T-cell (primary cell): ENCODE data around the gene ZNF587. TPM values are rescaled to one million over a fixed set of nuclear protein-coding genes. Genes with fewer than 3 reads are reported as not detected.

Experiments
- ATAC-seq, 4 experiments: fragments of 200-7000 bp in 3 of 4; fragments of 150-1000 bp in 1 of 4; cut with Tn5 transposase; replicated peaks in 1 of 4; 1 replicate in 3 of 4; 2 replicates in 1 of 4; pipeline ENCODE4 v1.10.0; 2021; ENCODE audit warnings: moderate library complexity in 3 of 4, mild to moderate bottlenecking in 2 of 4, moderate number of reproducible peaks in 1 of 4
- CTCF ChIA-PET, 2 donors: fragments of 300-600 bp; sonication (Branson Sonifier 250); formaldehyde crosslinking; loops; one replicate each; lab custom pipeline; 2022; ENCODE audit warnings: antibody characterized with exemption in 2 of 2; lab: Charles Lee
- POLR2A ChIA-PET, 2 donors: fragments of 300-600 bp; sonication (Branson Sonifier 250); formaldehyde crosslinking; loops; one replicate each; lab custom pipeline; 2022; ENCODE audit warnings: antibody characterized with exemption in 2 of 2; lab: Charles Lee
- DNase-seq, 35 experiments: peaks; one replicate each; pipeline versions ENCODE4 v3.0.0 to v3.0.0-alpha.2; 2013 to 2023
- H3K27ac ChIP-seq: one replicate; pipeline ENCODE4 v1.5.1; 2013; ENCODE audit warnings: low read length
- H3K27me3 ChIP-seq, 2 experiments: replicated peaks in 1 of 2; 1 replicate in 1 of 2; 2 replicates in 1 of 2; pipeline versions ENCODE4 v1.6.1 to v1.7.0; 2013; ENCODE audit warnings: low read length in 1 of 2, mixed read lengths in 1 of 2; ENCODE audit not compliant: control insufficient read depth in 2 of 2, insufficient read depth in 2 of 2; ENCODE audit errors: extremely low read depth in 1 of 2
- H3K36me3 ChIP-seq, 2 donors: 1 replicate in 1 of 2; 2 replicates in 1 of 2; pipeline versions ENCODE4 v1.6.1 to v1.7.0; 2013; ENCODE audit warnings: low read length in 1 of 2; ENCODE audit not compliant: control insufficient read depth in 2 of 2, insufficient read depth in 1 of 2; ENCODE audit errors: extremely low read depth in 1 of 2
- H3K4me1 ChIP-seq, 2 experiments: 1 replicate in 1 of 2; 2 replicates in 1 of 2; pipeline versions ENCODE4 v1.6.1 to v1.7.0; 2013; ENCODE audit warnings: low read length in 2 of 2, mixed read lengths in 1 of 2; ENCODE audit not compliant: insufficient read depth in 2 of 2, control insufficient read depth in 1 of 2; ENCODE audit errors: extremely low read depth in 1 of 2
- H3K4me3 ChIP-seq, 2 donors: 1 replicate in 1 of 2; 2 replicates in 1 of 2; pipeline versions ENCODE4 v1.5.1 to v1.7.0; 2013; ENCODE audit warnings: mild to moderate bottlenecking in 2 of 2, low read length in 1 of 2, moderate library complexity in 1 of 2; ENCODE audit not compliant: control insufficient read depth in 1 of 2; ENCODE audit errors: extremely low read depth in 1 of 2
- H3K9me3 ChIP-seq: 2 replicates; pipeline ENCODE4 v1.7.0; 2013
- H3K27ac Mint-ChIP-seq, 2 donors: one replicate each; pipeline ENCODE4 v1.8.0; 2020 to 2021; ENCODE audit warnings: mild to moderate bottlenecking in 2 of 2, mixed read lengths in 2 of 2
- H3K27me3 Mint-ChIP-seq, 2 donors: one replicate each; pipeline ENCODE4 v1.8.0; 2021 to 2022; ENCODE audit warnings: mixed read lengths in 2 of 2
- H3K36me3 Mint-ChIP-seq: one replicate; pipeline ENCODE4 v1.8.0; 2021; ENCODE audit warnings: mixed read lengths
- H3K4me1 Mint-ChIP-seq, 3 donors: one replicate each; pipeline ENCODE4 v1.8.0; 2020 to 2022; ENCODE audit warnings: mixed read lengths in 3 of 3, mild to moderate bottlenecking in 1 of 3
- H3K4me3 Mint-ChIP-seq, 3 donors: one replicate each; pipeline ENCODE4 v1.8.0; 2020 to 2022; ENCODE audit warnings: mild to moderate bottlenecking in 3 of 3, mixed read lengths in 3 of 3, moderate library complexity in 3 of 3
- H3K9me3 Mint-ChIP-seq, 3 donors: one replicate each; pipeline ENCODE4 v1.8.0; 2020 to 2022; ENCODE audit warnings: mixed read lengths in 3 of 3
- WGBS: methylation state at CpG from one replicate; pipeline ENCODE4 v1.1.5; 2013; ENCODE audit warnings: missing lambda C conversion rate; ENCODE audit not compliant: insufficient coverage; 5-methylcytosine and 5-hydroxymethylcytosine counted together
- total RNA-seq, 35 experiments: library from RNA in 6 of 35; stranded (reverse) in 6 of 35; fragments of 120-200 nt in 1 of 35; gene quantifications; one replicate each; pipeline versions ENCODE4 v1.2.1 to v1.2.4 and lab custom pipeline; 2013 to 2026

ZNF587 gene
- total RNA-seq, 5 donors from 2014 or later (not counting 1 experiment from before 2014, with no cell fraction given) = 56.6 to 60.5 (median 56.8) TPM

- Histone ChIP-seq H3K9me3 (no peaks in the 10 kb centered on the region), H3K27ac (no peak overlapping the region), H3K4me3 (no peak overlapping the region), H3K36me3 (peaks cover 5 to 22% of the 10 kb centered on the region in 2 donors), H3K27me3 (no peaks in the 10 kb centered on the region), H3K4me1 (no peaks in the 10 kb centered on the region)
- peaks cover 9 to 39% (median 35%) of the 10 kb centered on the region in 3 donors for H3K9me3 Mint-ChIP-seq
- peaks cover 64% of the 10 kb centered on the region for H3K36me3 Mint-ChIP-seq
- CTCF ChIA-PET = interaction anchor here in 1 of 2 donors (0.5 kb wide), 1 partner anchor 502 kb away, joined by 6 read pairs; no protein-coding TSS in a partner anchor
- no peaks in the 10 kb centered on the region for H3K27me3 Mint-ChIP-seq
- ATAC-seq (no peak), DNase-seq (no peak)
- POLR2A ChIA-PET = no interaction called here
- WGBS = 100% methylated on average over 3 of the region's 3 CpGs
- H3K4me3 Mint-ChIP-seq = no peak overlapping the region
- H3K4me1 Mint-ChIP-seq = peaks cover 6 to 11% (median 9%) of the 10 kb centered on the region in 3 donors
- H3K27ac Mint-ChIP-seq = no peak overlapping the region
Observed at GRCh38 chr19:57907394-57907793, 57.7 kb downstream of the ZNF587 start.

- H3K4me1 ChIP-seq = peaks cover 10 to 17% of the 10 kb centered on the region in 2 experiments
- no peak overlapping the region for H3K4me3 ChIP-seq
- POLR2A ChIA-PET = no interaction called here
- Mint-ChIP-seq H3K4me3 (peak overlapping the region; percentile 95 to 98 (median 95)), H3K27ac (no peak overlapping the region), H3K27me3 (no peaks in the 10 kb centered on the region), H3K36me3 (peaks cover 56% of the 10 kb centered on the region), H3K9me3 (peaks cover 21 to 35% (median 26%) of the 10 kb centered on the region in 3 donors), H3K4me1 (peaks cover 33 to 42% (median 41%) of the 10 kb centered on the region in 3 donors)
- CTCF ChIA-PET = interaction anchor here in 1 of 2 donors (0.7 kb wide), 1 partner anchor 90 kb away, joined by 5 read pairs; no protein-coding TSS in a partner anchor
- H3K36me3 ChIP-seq = peaks cover 5 to 23% of the 10 kb centered on the region in 2 donors
- no peaks in the 10 kb centered on the region for H3K27me3 ChIP-seq
- H3K27ac ChIP-seq = no peak overlapping the region
- WGBS = 100% methylated on average over 2 of the region's 3 CpGs
- H3K9me3 ChIP-seq = no peaks in the 10 kb centered on the region
- ATAC-seq (no peak), DNase-seq (no peak)
Observed at GRCh38 chr19:57914531-57914930, 64.9 kb downstream of the ZNF587 start.

Other genes starting within 250 kb of the ZNF587 start
- gene ZNF530, start 250.0 kb upstream of the ZNF587 start, total RNA-seq = 1 to 10 TPM; 3.0 to 9.7 (median 9.2) TPM
- 10 to 100 TPM; 16.4 to 31.0 (median 22.3) TPM for gene ZNF134, start 235.6 kb upstream of the ZNF587 start, total RNA-seq
- 10 to 100 TPM; 30.7 to 40.5 (median 34.7) TPM for gene ZNF211, start 216.7 kb upstream of the ZNF587 start, total RNA-seq
- not detected for gene ZSCAN4, start 180.9 kb upstream of the ZNF587 start, total RNA-seq
- 10 to 100 TPM; 10.4 to 18.6 (median 17.2) TPM for gene ZNF551, start 167.9 kb upstream of the ZNF587 start, total RNA-seq
- gene ZNF154, start 140.7 kb upstream of the ZNF587 start, total RNA-seq = 10 to 100 TPM in 2 of 5 donors, 1 to 10 TPM in 3; 6.3 to 16.2 (median 7.7) TPM
- gene ZNF671, start 122.2 kb upstream of the ZNF587 start, total RNA-seq = 10 to 100 TPM; 15.2 to 32.8 (median 30.4) TPM
- 10 to 100 TPM; 14.3 to 36.5 (median 26.9) TPM for gene ZNF776, start 103.0 kb upstream of the ZNF587 start, total RNA-seq
- 10 to 100 TPM; 34.0 to 46.9 (median 40.1) TPM for gene ZNF586, start 80.2 kb upstream of the ZNF587 start, total RNA-seq
- 10 to 100 TPM; 12.7 to 18.9 (median 16.2) TPM for gene ZNF552, start 34.9 kb upstream of the ZNF587 start, total RNA-seq
- 10 to 100 TPM; 16.5 to 27.7 (median 22.8) TPM for gene ZNF587B, start 19.6 kb upstream of the ZNF587 start, total RNA-seq
- 10 to 100 TPM; 22.1 to 38.8 (median 36.2) TPM for gene ZNF814, start 39.2 kb downstream of the ZNF587 start, total RNA-seq
- 10 to 100 TPM; 23.6 to 39.7 (median 36.6) TPM for gene ZNF417, start 66.7 kb downstream of the ZNF587 start, total RNA-seq
- gene ZNF418, start 85.5 kb downstream of the ZNF587 start, total RNA-seq = 1 to 10 TPM; 2.3 to 9.0 (median 6.3) TPM
- gene ZNF256, start 97.8 kb downstream of the ZNF587 start, total RNA-seq = 10 to 100 TPM in 4 of 5 donors, 1 to 10 TPM in 1; 9.7 to 13.6 (median 12.0) TPM
- gene C19orf18, start 124.7 kb downstream of the ZNF587 start, total RNA-seq = 1 to 10 TPM in 2 of 5 donors, under 1 TPM in 3; 0.66 to 1.2 (median 0.93) TPM
- gene ZNF606, start 153.0 kb downstream of the ZNF587 start, total RNA-seq = 10 to 100 TPM in 4 of 5 donors, 1 to 10 TPM in 1; 8.2 to 40.5 (median 26.4) TPM
- gene ZSCAN1, start 184.2 kb downstream of the ZNF587 start, total RNA-seq = not detected
- 1 to 10 TPM; 1.2 to 2.8 (median 2.1) TPM for gene ZNF135, start 209.4 kb downstream of the ZNF587 start, total RNA-seq
- 10 to 100 TPM; 45.3 to 62.6 (median 52.4) TPM for gene ZSCAN18, start 248.4 kb downstream of the ZNF587 start, total RNA-seq